ENCODE results near the gene HTD2.

Gene HTD2

GRCh38 chr3:58325525-58325992 is 19.2 kb downstream of the HTD2 start:
- H3K4me1 ChIP-seq (ENCODE audit: low read length), result no peaks in the 10 kb centered on the region
- TF ChIP-seq CTCF (IDR thresholded peaks at IDR 0.05; ENCODE audit: low read depth, low read length), result no peak
- no peak overlapping the region for H3K4me2 ChIP-seq (ENCODE audit: low read length)
- H2AFZ ChIP-seq (ENCODE audit: low read depth, low read length), result no peak overlapping the region
- no peaks in the 10 kb centered on the region for H3K9me3 ChIP-seq (ENCODE audit: insufficient read depth, low read length)
- H4K20me1 ChIP-seq (ENCODE audit: insufficient read depth, low read length), result no peaks in the 10 kb centered on the region
- no peak overlapping the region for H3K27ac ChIP-seq (ENCODE audit: low read length)
- no peak overlapping the region for H3K4me3 ChIP-seq (ENCODE audit: low read length)
- no peak overlapping the region for H3K9ac ChIP-seq (ENCODE audit: low read length)
- H3K27me3 ChIP-seq (ENCODE audit: low read depth, low read length), result no peaks in the 10 kb centered on the region
- no peaks in the 10 kb centered on the region for H3K79me2 ChIP-seq (ENCODE audit: low read length)
- H3K36me3 ChIP-seq (replicated peaks; ENCODE audit: low read depth, low read length), result peaks cover 7% of the 10 kb centered on the region

- no peaks in the 10 kb centered on the region for H3K9me3 ChIP-seq (ENCODE audit: insufficient read depth, low read length)
- H3K4me1 ChIP-seq (ENCODE audit: low read length), result no peaks in the 10 kb centered on the region
- peaks cover 4% of the 10 kb centered on the region for H3K36me3 ChIP-seq (replicated peaks; ENCODE audit: low read depth, low read length)
- H3K79me2 ChIP-seq (ENCODE audit: low read length), result no peaks in the 10 kb centered on the region
- H2AFZ ChIP-seq (ENCODE audit: low read depth, low read length), result no peak overlapping the region
- no peak overlapping the region for H3K4me3 ChIP-seq (ENCODE audit: low read length)
- H3K27me3 ChIP-seq (ENCODE audit: low read depth, low read length), result no peaks in the 10 kb centered on the region
- no peak overlapping the region for H3K27ac ChIP-seq (ENCODE audit: low read length)
- no peak overlapping the region for H3K4me2 ChIP-seq (ENCODE audit: low read length)
- no peaks in the 10 kb centered on the region for H4K20me1 ChIP-seq (ENCODE audit: insufficient read depth, low read length)
- TF ChIP-seq EZH2phosphoT487 (IDR thresholded peaks at IDR 0.05; ENCODE audit: low read depth) (no peak), CTCF (IDR thresholded peaks at IDR 0.05; ENCODE audit: low read depth, low read length) (no peak)
- no peak overlapping the region for H3K9ac ChIP-seq (ENCODE audit: low read length)
Measured at GRCh38 chr3:58326267-58326900, 20.1 kb downstream of the HTD2 start.

- H3K4me3 ChIP-seq (ENCODE audit: low read length), result no peak overlapping the region
- H3K27me3 ChIP-seq (ENCODE audit: low read depth, low read length), result no peaks in the 10 kb centered on the region
- no peak overlapping the region for H3K27ac ChIP-seq (ENCODE audit: low read length)
- no peaks in the 10 kb centered on the region for H4K20me1 ChIP-seq (ENCODE audit: insufficient read depth, low read length)
- TF ChIP-seq EZH2phosphoT487 (IDR thresholded peaks at IDR 0.05; ENCODE audit: low read depth), result no peak
- no peak for TF ChIP-seq CTCF (IDR thresholded peaks at IDR 0.05; ENCODE audit: low read depth, low read length)
- peaks cover 10% of the 10 kb centered on the region; the same call in 1 of the 2 replicates for H3K79me2 ChIP-seq (ENCODE audit: low read length)
- no peak overlapping the region for H3K9ac ChIP-seq (ENCODE audit: low read length)
- H3K4me1 ChIP-seq (ENCODE audit: low read length), result peaks cover 13% of the 10 kb centered on the region
- no peak overlapping the region for H2AFZ ChIP-seq (ENCODE audit: low read depth, low read length)
- no peak overlapping the region for H3K4me2 ChIP-seq (ENCODE audit: low read length)
- no peaks in the 10 kb centered on the region for H3K36me3 ChIP-seq (replicated peaks; ENCODE audit: low read depth, low read length)
- H3K9me3 ChIP-seq (ENCODE audit: insufficient read depth, low read length), result no peaks in the 10 kb centered on the region
Measured at GRCh38 chr3:58329150-58329921, 23.0 kb downstream of the HTD2 start.

- H3K27ac ChIP-seq (ENCODE audit: low read length), result no peak overlapping the region
- TF ChIP-seq EZH2phosphoT487 (IDR thresholded peaks at IDR 0.05; ENCODE audit: low read depth) (no peak), CTCF (IDR thresholded peaks at IDR 0.05; ENCODE audit: low read depth, low read length) (no peak)
- H2AFZ ChIP-seq (ENCODE audit: low read depth, low read length), result no peak overlapping the region
Measured at GRCh38 chr3:58329922-58330413, 23.6 kb downstream of the HTD2 start.

More at GRCh38 chr3:58329922-58330413, 23.6 kb downstream of the HTD2 start:
- Histone ChIP-seq H3K4me2 (ENCODE audit: low read length) (no peak overlapping the region), H3K79me2 (ENCODE audit: low read length) (peaks cover 10% of the 10 kb centered on the region; the same call in 1 of the 2 replicates), H3K36me3 (replicated peaks; ENCODE audit: low read depth, low read length) (no peaks in the 10 kb centered on the region), H3K4me3 (ENCODE audit: low read length) (no peak overlapping the region), H3K9ac (ENCODE audit: low read length) (no peak overlapping the region), H4K20me1 (ENCODE audit: insufficient read depth, low read length) (no peaks in the 10 kb centered on the region), H3K4me1 (ENCODE audit: low read length) (peaks cover 13% of the 10 kb centered on the region), H3K9me3 (ENCODE audit: insufficient read depth, low read length) (no peaks in the 10 kb centered on the region), H3K27me3 (ENCODE audit: low read depth, low read length) (no peaks in the 10 kb centered on the region)
